ENCODE data around the gene DNAJB11.
"Not testable (repeated sequence)": the region's sequence is repeated elsewhere in the genome, so short reads cannot be mapped to it uniquely, and the experiment has no call there.

The DNAJB11 gene

DNA sequence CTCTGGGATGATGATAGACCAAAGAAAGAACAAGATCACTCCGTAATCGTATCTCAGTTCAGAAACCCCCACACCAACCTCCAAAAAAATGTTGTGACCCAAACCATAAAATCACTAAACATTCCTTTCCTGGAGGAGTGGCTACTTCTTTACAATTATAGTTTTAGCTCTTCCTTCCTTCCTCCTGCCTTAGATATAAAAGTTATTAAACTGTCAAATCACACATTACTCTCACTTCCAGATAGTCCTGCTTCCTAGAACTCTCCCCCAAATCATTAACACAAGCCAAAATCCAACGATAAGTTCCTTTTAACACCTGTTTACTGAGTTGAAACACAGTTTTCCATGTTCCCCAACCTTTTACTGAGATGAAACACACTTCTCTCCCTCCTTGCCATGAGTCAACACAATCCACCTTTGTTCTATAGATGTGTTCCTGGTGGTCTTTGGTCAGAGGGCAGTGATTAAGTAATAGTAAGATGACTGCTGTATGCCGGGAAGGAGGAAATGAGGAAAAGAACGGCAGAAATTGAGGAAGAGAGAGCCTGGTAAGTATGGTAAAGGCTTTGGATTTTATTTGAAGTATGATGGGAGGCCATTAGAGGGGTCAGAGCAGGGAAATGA, 18.0 kb upstream of the DNAJB11 start:
- no peak for DNase-seq

DNA sequence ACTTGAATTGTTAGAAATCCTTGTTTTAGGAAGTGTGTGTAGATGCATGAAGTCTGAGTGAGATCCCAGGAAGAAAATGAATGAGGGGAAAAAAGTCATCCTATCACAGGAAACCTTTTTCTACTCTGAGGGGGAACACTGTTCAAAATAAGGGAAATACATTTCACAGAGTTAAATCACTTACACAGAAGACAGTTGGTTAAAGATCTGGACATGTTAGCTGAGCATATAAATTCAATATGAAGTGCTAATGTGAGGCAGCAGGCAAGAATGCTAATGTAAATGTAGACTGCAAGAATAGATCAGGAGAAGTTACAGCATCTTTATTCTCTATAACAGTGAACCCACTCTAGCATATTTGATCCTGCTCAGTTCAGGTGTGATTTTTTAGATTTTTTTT, 5.9 kb upstream of the DNAJB11 start:
- no peak for DNase-seq

DNA sequence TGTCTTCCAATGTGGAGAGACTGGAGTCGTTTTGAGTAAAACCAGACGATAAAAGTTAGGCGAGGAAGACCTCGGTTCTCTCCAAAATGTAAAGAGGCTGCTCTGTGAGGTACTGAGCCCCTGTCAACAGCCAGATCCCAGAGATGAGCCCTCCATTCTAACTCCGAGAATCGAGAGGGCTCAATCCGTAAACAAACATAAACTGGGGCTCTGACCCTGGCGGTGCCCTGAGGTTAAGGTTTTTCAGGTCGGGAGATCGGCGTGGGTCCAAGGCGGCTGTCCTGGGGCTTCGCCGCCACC, 3.8 kb upstream of the DNAJB11 start:
- no peak for DNase-seq

DNA sequence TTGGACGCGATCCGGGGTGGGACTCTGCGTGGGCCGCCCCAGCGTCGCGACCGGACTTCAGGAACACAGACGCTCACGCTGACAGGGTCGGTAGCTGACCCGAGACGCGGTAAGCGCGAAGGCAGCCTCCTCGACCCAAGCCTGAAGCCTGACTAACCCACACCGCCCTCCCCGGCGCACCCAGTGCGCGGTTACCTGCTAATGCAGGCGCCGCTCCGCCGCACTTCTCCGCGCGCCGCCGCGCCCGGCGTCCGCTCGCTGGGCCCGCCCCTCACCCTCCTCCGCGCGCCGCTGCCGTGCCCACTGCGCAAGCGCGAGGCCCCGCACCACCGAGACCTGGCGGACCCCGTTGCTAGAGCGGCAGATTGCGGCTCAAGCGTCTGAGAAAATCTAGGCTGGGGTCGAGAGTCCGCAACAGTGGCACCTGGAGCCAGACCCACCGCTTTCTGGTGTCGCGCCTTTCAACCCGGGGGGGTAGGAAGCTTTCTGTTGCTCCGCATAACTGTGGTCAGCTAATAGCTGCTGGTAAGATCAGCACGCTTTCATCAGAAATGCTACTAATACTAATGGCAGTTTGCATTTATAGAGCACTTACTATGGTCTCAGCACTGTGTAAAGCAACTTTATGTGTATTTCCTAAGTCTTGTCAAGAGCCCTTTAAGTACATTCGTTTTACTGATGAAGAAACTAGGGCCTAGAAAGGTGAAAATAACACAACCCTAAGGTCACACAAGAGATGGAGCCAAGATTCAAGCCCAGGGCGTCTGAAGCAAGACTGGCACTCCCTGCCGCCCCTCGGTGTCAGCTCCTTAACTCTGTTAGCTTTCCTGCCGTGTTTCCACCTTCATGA, 3.2 kb upstream of the DNAJB11 start, which contains the start of gene TBCCD1:
TBCCD1 (minus strand) TSS at position 268 of the 850 bp plus-strand sequence. CDS start 3,010 bp downstream, outside the sequence.
- peak; percentile 96 for DNase-seq

DNA sequence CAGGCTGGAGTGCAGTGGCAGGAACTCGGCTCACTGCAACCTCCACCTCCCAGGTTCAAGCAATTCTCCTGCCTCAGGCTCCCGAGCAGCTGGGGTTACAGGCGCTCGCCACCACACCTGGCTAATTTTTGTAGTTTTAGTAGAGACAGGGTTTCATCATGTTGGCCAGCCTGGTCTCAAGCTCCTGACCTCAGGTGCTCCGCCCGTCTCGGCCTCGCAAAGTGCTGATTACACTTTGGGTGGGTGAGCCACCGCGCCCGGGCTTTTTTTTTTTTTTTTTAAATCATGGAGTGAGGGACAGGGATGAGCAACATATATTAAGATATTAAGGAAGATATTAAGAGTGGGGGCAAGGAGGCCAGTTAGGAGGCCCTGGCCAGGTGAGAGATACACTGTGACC, 1.2 kb upstream of the DNAJB11 start:
- DNase-seq, result not testable (repeated sequence)

DNA sequence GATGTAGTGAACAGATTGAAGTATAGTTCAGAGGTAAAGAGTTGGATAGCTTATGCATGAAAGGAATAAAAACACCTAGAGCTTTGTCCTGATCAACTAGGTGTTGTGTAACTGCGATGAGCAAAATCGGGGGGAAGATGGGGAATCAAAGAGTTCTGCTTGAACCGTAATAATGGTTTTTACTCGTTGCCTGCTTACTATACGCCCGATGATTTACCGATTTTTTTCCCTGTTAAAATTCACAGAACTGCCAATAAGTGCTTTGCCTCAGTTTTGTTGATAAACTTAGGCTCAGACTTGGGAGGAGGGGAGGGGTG, 783 bp upstream of the DNAJB11 start:
- DNase-seq, result no peak

DNA sequence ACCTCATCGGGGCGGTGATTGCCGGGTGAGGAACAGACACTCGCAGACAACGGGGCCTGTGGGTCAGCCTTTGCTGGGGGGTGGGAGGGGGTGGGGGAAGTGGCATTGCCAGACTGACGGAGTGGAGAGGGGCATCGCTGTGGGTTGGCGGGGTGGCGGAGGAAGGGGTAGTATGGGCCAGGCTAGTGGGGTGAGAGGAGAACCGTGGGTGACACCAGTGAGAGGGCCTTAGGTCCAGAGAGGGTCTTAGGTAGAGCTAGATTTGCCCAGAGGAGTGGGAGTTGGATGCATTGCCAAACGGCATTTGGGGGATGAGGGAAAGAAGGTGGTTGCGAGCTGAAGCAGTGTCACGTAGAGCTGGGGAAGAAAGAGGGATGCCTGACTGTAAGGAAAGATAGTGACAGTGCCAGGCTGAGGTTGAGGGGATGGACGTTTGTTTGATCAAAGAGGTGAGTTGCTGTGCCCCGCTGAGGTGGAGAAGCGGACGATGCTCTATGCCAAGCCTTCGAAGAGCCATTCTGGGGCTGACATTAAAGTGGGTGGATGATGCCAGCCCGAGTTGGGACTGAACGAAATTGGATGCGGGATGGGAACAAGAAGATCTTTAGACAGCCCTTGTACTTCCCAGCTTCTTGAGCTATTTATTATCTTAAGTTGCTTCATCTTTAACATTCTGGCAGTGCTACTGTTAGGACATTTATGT, 572 bp downstream of the DNAJB11 start:
- no peak for DNase-seq

DNA sequence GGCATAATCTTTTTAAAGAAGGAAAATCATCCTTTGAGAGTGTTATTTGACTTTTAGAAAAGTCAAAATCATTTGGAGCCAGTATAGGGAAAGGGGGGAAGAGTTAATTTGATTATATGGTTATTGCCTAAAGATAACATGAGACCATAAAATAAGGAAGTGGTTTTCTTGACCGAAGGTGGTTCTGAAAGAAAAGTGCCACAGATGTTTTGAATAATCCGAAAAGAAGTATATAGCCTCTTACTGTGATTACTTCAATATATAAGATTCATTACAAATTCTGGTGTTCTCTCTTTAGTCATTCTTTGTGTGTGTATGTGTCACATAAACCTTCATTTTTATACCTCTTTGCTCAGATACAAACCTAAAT, 1.1 kb downstream of the DNAJB11 start:
- DNase-seq, result no peak

DNA sequence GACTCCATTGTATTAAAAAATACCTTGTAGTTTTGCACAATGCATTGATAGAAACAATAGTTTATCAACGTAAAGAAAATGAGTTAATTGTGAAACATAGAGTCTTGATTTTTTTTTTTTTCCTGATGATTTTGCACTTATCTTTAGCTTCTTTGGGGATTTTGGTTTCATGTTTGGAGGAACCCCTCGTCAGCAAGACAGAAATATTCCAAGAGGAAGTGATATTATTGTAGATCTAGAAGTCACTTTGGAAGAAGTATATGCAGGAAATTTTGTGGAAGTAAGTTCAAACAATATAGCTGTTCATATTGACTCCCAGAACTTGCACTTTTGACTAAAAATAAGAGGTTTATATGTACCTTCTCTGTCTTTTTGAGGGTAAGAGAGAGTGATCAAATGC, 7.0 kb downstream of the DNAJB11 start:
- no peak for DNase-seq

DNA sequence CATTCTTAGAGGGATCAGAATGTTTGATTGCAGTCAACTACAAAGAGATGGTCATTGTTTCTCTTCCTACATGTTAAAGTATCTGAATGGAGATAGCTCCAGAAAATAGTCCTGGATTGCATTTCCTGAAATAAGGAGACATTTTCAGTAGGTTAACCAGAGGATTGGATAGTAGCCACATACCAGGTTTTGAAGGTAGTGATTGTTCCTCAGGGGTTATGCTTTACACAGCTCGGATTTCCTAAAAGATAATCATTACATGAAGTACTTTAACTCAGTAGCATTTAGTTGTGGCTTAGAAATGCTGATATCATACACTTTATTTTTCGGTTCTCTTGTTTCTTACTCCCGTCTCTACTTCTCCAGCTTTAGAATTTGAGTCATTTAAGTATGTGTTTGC, 10.3 kb downstream of the DNAJB11 start:
- no peak for DNase-seq

DNA sequence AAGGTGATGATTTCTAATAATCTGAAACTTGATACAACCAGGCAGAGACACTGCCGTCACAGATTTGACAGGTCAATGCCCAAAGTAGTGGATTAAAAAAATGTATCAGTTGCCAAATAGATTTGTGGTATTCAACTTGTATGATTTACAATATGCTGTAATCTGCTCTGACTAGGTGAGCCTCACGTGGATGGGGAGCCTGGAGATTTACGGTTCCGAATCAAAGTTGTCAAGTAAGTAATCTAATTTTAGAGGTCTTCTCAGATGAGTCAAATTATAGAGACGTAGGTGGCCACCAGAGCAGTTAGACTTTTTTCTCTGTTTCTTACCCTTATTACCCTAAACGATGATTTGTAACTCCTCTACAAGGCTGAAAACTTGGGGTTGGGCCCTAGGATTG, 12.0 kb downstream of the DNAJB11 start:
- DNase-seq, result no peak

DNA sequence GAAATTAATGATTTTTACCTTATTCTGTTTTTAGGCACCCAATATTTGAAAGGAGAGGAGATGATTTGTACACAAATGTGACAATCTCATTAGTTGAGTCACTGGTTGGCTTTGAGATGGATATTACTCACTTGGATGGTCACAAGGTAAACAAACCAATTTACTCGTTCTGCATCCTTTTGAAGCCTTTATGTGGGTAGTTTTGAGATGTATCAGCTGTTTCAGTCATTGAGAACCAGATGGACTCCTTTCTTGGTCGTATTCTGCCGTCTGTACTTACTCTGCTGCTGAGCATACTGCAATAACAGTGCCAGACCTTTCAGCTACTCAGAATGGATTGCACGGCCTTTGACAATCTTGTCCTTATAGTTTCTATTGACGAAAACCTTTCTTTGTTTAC, 13.3 kb downstream of the DNAJB11 start:
- DNase-seq, result no peak

DNA sequence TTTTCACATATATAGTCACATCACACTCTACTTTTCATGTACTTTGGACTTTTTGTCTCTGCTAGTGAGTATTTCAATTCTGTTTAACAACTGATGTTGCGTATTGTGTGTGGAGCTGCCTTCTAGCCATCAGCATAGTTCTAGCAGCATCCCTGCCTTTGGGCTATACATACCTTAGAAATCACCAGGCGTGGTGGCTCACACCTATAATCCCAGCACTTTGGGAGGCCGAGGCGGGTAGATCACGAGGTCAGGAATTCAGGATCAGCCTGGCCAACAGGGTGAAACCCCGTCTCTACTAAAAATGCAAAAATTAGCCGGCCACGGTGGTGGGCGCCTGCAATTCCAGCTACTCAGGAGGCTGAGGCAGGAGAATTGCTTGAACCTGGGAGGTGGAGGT, 15.7 kb downstream of the DNAJB11 start:
- not testable (repeated sequence) for DNase-seq

DNA sequence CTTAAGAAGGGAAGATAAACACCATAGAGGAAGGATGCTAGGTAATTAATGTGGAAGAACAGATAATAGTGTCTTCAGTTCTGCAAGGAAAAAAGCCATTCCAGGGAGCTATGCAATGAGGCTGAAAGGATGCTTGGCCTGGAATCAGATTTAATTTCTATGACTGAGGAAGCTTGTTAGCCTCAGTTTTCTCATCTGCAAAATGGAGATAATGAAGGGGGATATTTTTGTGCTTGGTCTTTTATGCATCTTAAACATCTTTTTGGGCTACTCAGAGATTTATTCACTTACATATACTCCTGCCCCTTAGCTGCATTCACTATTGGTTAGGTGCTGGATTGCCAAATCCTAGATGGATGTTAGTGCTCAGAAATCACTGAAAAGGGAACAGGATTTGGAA, 16.7 kb downstream of the DNAJB11 start:
- no peak for DNase-seq

DNA sequence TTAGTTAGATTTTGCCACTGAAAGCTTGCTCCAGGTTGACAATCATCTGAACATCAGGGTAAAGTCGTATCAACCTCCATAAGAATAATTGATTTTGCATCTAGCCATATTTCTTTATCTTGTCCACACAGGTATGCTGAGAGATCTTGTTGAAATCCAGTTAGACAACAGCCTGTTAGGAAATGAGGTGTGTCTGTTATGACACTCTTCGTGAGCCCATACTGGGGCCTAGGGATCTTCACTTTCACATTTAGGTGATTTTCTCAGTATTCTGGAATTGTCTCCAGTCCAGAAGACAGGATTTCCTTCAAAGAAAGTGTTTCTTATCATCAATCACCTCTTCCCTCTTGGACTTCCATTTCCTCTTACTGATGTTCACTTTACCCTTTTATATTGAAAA, 18.1 kb downstream of the DNAJB11 start:
- no peak for DNase-seq

DNA sequence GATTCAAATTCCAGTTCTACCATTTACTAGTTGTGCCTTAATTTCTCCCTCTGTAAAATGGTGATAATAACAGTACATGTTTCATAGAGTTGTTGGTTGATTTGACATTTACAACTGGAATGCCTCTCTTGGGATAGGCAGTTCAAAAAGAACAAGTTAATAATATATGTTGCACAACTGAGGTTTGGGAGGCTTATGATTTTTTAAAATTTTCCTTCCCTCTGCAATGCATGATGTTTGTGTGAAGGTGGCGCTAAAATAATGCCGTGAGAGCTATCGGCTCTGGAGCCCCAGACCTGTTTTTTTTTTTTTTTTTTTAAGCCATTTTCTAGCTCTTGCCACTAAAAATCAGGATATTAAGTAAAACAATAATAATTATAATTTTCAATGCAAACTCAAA, 18.6 kb downstream of the DNAJB11 start:
- no peak for DNase-seq

DNA sequence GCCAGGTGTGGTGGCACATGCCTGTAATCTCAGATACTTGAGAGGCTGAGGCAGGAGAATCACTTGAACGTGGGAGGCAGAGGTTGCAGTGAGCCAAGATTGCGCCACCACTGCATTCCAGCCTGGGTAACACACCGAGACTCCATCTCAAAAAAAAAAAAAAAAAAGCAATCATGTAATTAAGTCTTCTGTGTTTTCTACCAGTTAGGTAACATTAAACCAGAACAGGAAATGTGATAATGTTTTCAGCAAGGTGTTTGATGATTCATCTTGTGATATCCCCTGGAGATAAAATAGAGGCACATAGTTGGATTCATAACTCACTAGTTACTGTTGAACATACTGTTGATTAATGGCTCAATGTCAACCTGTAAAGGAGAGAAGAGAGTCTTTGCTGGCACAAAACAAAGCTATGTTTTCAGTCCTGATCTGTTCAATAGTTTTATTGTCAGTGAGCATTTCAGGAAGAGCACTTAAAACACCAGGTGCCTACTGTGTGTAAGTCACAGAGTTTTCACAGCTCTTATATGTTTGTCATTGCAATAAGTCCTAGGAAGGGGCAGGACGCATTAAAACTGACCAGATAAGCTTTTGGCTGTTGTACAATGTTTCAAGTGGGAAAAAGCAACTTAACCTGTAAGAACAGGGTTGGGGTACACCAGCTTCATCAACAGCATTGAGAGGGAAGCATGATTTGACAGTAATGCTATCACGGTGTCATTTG, 19.5 kb downstream of the DNAJB11 start:
- no peak for DNase-seq

DNA sequence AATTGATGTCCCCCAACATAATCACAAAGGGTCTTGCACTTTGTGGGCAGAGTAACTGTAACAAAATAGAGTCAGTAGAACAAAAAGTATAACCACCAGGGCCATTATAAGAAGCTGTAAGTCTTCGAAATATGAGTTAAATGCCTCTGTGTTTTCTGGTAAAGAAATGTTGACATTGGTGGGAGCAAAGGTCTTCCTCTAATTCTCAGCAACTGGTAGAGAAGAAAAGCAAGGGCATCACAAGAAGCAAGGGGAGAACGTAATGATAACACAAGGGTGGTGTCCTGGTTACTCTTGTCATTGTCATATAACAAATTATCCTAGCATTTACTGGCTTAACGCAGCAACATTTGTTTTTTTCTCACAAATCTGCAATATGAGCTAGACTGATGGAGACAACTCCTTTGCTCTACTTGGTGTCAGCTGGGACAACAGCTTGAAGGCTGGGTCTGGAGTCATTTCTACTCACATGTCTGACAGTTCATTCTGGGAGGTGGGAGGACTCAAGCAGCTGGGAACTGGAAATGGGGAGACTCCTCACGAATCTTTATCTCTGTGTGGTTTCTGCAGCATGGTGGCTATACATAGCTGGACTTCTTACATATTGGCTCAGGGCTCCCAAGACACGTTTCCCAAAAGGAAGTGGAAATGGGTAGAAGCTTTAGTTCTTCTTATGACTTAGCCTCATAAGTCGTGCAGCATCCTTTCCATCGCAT, 20.2 kb downstream of the DNAJB11 start:
- DNase-seq, result no peak

DNA sequence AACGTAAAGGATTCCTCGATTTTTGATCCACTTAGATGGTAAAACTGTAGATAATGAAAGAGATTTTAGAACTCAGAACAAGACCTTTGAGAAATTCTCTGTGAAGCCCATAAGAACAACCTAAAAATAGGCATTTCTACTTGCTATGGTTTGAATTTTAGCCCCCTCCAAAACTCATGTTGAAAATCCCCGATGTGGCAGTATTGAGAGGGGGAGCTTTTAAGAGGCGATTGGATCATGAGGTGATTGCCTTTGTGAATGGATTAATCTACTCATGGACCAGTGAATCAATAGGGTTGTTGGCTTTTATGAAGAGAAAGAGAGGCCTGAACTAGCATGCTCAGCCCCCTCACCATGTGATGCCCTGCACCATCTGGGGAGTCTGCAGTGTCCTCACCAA, 22.2 kb downstream of the DNAJB11 start:
- DNase-seq, result no peak

DNA sequence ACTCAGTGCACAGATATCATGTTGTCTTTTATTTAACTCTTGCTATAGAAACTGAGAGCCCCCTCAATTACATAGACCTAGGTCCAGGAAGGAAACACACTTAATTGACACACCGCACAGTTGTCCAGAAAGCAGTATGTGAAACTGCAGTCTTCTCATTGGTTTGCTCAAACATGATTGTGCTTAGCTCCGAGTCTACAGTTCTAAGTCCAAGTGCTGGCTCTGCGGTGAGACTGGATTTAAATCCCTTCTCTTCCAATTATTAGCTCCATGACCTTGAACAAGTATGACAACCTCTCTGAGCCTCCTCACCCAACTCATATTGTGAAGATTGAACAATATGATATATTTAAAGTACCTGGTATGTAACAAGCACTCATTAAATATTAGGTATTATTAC, 23.3 kb downstream of the DNAJB11 start:
- no peak for DNase-seq

DNA sequence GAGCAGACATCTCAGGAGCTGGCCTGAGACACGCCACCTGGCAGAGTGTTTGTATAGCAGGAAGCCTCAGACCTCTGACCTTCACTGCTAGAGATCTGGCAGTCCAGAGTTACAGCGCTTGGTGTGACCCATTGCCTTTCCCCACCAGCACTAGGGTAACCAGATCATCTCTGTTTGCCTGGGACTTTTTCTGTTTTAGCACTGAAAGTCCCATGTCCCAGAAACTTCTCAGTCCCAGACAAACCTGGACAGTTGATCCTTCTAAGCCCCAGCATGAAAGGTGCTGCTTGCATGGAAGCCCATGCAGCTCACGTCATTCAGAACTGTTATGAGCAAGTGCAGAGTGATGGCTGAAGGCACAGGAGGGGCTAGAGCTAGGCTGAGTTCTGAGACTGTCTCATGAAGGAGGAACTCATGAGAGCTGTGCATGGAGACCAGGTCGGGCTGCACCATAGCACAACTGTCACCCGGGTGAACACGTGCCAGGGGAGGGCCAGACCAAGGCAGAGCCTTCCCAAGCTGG, 24.1 kb downstream of the DNAJB11 start:
- DNase-seq, result no peak

DNA sequence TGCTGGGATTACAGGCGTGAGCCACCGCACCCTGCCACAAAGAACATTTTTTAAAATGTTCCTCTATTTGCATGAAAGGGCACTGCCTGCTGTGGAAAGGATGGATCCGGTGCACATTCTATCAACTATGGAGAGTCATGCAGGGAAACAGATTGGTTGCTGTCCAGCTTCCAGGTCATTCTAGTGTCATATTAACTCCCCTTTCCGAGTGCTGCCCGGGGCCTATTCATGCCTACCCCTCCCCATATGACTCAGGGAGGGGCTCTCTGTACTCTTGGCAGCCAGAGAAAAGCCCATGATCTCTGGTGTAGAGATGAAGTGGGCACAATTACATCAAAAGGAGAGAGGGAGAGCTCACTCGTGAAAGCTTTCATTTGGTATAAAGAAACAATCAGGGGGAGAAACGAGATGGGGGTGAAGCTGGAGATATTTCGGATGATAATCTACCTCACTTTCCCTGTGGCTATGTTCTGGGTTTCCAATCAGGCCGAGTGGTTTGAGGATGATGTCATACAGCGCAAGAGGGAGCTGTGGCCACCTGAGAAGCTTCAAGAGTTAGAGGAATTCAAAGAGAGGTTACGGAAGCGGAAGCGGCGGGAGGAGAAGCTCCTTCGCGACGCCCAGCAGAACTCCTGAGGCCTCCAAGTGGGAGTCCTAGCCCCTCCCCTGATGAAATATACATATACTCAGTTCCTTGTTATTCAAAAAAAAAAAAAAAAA, 26.2 kb downstream of the DNAJB11 start:
- no peak for DNase-seq
